Neural progenitor cell (in vitro differentiated cells): ENCODE data around the gene SARDH.

Experiments used
- CTCF ChIP-seq: fragments of 200-600 bp; sonication (generic); IDR thresholded peaks from 2 replicates; pipeline ENCODE4 v1.5.1; 2017; ENCODE audit warnings: antibody characterized with exemption, mild to moderate bottlenecking
- EZH2 ChIP-seq: fragments of 200-600 bp; sonication (generic); IDR thresholded peaks from 2 replicates; pipeline ENCODE4 v1.6.1; 2017; ENCODE audit warnings: antibody characterized with exemption, mild to moderate bottlenecking, moderate library complexity
- EZH2phosphoT487 ChIP-seq: fragments of 200-600 bp; sonication (generic); IDR thresholded peaks from 2 replicates; pipeline ENCODE4 v1.6.1; 2017; ENCODE audit warnings: antibody characterized with exemption

DNA sequence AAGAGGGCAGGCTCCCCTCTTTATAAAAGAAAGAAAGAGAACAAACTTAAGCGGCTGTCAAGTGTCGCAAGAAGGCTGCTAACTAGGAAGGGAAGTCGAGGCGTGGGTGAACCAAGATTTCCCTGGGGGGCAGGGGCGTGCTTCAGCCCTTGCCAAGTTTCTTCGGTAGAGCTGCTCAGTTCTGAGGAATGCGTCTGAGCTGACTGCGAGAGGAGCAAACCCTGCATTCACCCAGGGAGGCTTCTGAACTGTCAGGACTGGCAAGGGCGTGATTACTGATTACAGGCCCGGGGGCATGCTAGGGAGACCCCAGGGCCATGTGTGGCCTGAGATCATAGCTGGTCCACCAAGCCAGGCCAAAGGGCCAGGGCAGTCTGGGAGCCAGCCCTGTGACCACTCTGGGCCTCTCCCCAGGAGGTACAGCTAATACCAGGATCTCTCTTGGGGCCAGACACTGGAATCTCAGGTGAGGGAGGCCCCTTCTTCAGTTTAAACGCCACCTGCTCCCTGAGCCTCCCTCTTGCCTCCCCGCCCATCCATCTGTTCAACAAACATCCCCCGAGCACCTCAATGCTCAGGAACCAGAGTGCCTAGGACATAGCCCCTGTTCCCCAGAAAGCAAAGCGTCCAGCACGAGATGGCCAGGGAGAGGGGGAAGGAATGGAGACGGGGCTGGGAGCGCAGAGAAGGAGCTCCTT is 30.9 kb downstream of the SARDH start:
- TF ChIP-seq CTCF (no peak), EZH2 (no peak), EZH2phosphoT487 (no peak)
